GM20000 (cell line): ENCODE data around the gene PPBP.

Experiments used
- DNase-seq: peaks from one replicate; pipeline ENCODE4 v3.0.0; 2012; ENCODE audit warnings: low spot score
- TF ChIP-seq, protein P1 (sequence below): IDR thresholded peaks from 2 replicates; pipeline ENCODE4 v1.5.1; 2012; ENCODE audit warnings: mild to moderate bottlenecking, control low read depth; ENCODE audit errors: extremely low read depth, missing control alignments

Gene PPBP

DNA sequence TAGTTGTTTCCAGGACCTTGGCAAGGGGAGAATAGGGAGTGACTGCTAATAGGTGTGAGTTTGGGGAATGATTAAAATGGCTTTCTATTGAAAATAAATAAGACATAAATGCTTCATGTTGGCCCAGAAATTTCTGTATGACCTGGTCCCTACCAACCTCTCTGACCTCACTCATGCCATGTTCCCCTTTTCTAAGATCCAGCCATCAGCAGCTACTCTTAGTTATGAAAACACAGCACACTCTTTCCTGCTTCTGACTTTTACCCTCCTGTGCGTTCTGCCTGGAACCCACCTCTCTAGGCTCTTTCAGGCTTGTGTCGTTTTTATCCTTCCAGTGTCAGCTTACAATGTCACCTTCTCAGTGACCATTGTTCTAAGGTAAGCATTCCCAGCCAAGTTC, 25.3 kb upstream of the PPBP start:
- TF ChIP-seq, protein P1, sequence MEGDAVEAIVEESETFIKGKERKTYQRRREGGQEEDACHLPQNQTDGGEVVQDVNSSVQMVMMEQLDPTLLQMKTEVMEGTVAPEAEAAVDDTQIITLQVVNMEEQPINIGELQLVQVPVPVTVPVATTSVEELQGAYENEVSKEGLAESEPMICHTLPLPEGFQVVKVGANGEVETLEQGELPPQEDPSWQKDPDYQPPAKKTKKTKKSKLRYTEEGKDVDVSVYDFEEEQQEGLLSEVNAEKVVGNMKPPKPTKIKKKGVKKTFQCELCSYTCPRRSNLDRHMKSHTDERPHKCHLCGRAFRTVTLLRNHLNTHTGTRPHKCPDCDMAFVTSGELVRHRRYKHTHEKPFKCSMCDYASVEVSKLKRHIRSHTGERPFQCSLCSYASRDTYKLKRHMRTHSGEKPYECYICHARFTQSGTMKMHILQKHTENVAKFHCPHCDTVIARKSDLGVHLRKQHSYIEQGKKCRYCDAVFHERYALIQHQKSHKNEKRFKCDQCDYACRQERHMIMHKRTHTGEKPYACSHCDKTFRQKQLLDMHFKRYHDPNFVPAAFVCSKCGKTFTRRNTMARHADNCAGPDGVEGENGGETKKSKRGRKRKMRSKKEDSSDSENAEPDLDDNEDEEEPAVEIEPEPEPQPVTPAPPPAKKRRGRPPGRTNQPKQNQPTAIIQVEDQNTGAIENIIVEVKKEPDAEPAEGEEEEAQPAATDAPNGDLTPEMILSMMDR, result no peak
- DNase-seq, result no peak

DNA sequence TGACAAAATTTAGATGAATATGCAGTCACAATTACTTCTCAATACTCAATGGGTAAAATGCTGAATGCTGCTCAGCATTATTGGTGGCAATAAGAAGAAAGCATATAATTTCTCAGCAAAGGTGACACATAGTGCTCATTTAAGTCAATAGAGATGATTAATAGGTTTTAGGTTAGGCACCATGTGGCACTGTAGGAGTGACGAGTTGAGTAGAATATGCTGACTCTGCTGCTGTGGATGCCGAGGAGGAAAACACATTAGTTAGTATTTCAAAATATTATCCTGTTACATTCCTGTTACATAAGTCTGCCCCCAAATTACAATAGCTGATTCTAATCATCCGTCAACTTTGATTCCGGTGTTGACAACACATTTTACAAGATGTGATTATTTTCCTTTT, 24.1 kb upstream of the PPBP start:
- TF ChIP-seq, protein P1, result no peak
- DNase-seq, result no peak

DNA sequence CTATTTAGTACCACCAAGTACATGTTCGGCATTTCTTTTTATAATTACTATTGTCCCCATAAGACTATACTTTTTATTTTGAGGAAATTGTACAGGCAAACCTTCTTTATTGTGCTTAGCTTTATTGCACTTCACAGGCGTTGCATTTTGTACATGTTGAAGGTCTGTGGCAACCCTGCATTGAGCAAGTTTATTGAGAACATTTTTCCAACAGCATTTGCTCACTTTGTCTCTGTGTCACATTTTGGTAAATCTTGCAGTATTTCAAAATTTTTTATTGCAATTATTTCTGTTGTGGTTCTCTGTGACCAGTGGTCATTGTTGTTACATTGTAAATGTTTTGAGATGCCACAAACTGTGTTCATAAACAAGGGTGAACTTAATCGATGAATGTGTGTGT, 21.3 kb upstream of the PPBP start:
- DNase-seq, result no peak
- TF ChIP-seq, protein P1, result no peak

DNA sequence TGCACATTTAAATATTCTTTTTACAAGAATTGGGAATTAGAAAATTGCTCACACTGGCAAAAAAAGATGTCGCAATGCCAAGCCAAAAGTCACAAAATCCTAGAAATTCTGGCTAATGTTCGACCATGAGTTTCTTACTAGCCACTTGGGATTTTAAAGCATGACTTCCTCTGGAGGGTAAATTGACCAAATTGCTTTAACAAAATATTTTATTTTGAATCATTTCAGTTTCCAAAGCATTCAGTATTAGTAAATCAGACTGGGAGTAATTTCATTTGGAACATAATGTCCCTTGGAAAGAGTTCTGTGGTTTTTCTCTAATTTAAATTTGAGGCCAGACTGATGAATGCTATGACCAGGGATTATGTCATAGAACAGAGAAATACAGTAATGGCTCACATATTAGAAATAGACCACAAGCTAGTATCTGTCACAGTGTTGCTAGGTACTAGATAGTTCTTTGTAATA, 18.1 kb upstream of the PPBP start:
- DNase-seq, result no peak
- TF ChIP-seq, protein P1, result no peak

DNA sequence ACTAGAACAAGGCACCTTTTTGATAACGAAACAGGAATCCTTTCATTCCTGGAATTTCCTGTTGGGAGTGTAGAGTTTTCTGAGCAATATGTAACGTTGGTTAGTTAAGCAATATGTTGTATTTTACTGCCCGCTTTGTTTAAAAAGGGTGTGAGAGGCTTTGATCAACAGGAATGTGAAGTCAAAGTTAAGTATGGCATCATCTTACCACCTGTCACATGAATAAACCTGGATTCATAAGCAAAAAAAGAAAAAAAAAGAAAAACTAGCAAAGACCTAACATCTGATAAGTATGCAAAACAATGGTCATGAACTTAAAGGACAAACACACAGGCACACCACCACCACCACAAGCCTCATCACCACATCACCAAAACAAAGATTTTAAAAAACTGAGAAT, 17.5 kb upstream of the PPBP start:
- no peak for DNase-seq
- TF ChIP-seq, protein P1, result no peak

DNA sequence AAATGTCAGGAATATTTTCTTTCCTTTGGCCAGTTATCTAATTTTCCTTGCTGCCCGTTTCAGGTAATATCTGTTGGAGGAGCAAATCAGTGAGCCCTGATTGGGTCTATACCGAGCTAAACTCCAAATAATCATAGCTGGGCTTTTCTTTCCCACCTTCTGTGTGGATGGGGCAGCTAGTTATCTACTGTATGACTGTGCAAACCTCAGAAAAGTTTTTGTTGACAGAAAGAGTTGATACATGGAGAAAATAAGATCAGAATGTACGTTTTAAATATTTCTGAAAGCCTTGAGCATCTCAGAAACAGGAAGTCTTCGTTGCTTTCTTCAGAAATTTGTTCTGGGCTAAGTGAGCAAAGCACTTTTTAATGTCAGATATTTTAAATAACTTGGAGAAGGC, 16.7 kb upstream of the PPBP start:
- TF ChIP-seq, protein P1, result no peak

DNA sequence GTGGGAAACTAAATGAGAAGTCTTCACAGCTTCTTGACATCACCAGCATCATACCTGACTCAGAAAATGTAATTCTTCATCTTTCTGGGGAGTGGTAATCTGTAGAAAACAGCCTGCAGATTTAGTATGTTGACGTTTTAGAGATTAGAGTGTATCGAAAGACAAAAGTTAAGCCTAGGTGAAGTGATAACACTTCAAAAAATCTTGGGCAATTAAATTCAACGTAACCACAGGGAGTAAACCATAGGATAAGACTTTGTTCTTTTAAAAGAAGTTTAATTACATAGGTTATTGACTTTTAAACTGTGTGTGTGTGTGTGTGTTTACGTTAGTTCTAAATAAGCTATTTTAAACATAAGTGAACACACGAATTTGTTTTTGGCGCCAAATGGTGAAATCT, 12.3 kb upstream of the PPBP start:
- no peak for DNase-seq
- TF ChIP-seq, protein P1, result no peak

More for the DNA sequence above, 16.7 kb upstream of the PPBP start:
- no peak for DNase-seq
